Measurements from ENCODE around the gene MRPL55. TPM values are rescaled to one million over a fixed set of nuclear protein-coding genes. Genes with fewer than 3 reads are reported as not detected.
"Not testable (repeated sequence)": the region's sequence is repeated elsewhere in the genome, so short reads cannot be mapped to it uniquely, and the experiment has no call there.

The MRPL55 gene
- total and polyA plus RNA-seq, 5 experiments from 2014 or later, result 61.9 to 130 (median 96.9) TPM

DNA sequence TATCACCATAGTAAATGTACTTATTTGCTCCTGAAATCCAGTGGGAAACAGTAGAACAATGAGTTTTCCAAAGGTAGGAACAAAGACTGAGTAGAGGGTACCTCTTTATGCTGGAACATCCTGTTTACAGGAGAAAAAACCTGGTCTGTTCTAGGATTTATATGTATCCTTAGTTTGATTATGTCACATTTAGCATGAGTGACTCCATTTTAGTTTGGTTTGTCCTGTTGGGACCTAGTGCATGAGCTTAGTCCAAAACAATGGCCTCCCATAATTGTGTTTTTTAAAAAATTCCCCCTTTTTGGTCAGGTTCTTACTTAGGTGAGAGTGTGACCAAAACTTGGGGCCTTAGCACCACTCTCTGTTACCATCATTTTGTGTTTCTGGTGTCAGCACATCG lies 3.5 kb upstream of the MRPL55 start:
- Mint-ChIP-seq H3K36me3 (peaks cover 0 to under 1% (median 0%) of the 10 kb centered on the region in 3 donors), H3K27me3 (no peaks in the 10 kb centered on the region), H3K4me3 (no peak overlapping the region), H3K27ac (no peak overlapping the region), H3K9me3 (no peaks in the 10 kb centered on the region), H3K4me1 (peaks cover 7 to 26% (median 21%) of the 10 kb centered on the region in 4 donors)
- ATAC-seq (no peak), DNase-seq (no peak)
- POLR2A ChIA-PET, result no interaction called here

DNA sequence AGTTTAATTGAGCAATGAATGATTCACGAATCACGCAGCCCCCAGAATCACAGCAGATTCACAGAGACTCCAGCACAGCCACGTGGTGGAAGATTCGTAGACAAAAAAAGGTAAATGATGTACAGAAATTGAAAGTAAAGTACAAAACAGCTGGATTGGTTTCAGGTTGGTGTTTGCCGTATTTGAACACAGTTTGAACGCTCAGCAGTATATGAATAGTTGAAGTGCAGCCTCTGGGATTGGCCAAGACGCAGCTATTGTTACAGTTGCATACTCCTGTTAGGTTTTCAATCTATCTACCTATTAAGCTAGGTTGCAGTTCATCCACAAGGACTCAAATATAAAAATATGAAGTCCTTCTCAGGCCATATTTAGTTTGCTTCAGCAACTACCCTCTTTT lies 3.1 kb upstream of the MRPL55 start:
- Mint-ChIP-seq H3K9me3 (no peaks in the 10 kb centered on the region), H3K4me3 (no peak overlapping the region), H3K4me1 (peaks cover 7 to 26% (median 23%) of the 10 kb centered on the region in 4 donors), H3K36me3 (peaks cover 0 to 4% (median 0%) of the 10 kb centered on the region in 3 donors), H3K27ac (no peak overlapping the region), H3K27me3 (no peaks in the 10 kb centered on the region)
- ATAC-seq (no peak), DNase-seq (no peak)
- POLR2A ChIA-PET, result no interaction called here

DNA sequence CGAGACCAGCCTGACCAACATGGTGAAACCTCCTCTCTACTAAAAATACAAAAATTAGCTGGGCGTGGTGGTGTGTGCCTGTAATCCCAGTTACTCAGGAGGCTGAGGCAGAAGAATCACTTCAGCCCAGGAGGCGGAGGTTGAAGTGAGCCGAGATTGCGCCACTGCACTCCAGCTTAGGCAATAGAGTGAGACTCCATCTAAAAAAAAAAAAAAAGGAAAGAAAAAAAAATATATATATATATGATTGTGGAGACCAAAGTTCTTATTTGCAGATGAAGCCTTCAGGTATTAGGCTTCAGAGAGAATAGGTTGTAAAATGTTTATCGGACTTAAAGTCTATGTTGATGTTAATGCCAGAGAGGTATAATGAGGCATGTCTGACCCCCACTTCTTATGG lies 2.2 kb upstream of the MRPL55 start:
- ATAC-seq, H3K9me3 Mint-ChIP-seq, DNase-seq, H3K27me3 Mint-ChIP-seq: not testable (repeated sequence)
- Mint-ChIP-seq H3K27ac (peak overlapping the region in 4 of 10 donors; percentile 25 to 99 (median 74)), H3K36me3 (peaks cover 0 to 13% (median 0%) of the 10 kb centered on the region in 3 donors), H3K4me3 (peak overlapping the region in 2 of 10 donors; percentile 18 to 28), H3K4me1 (peaks cover 7 to 30% (median 29%) of the 10 kb centered on the region in 4 donors)
- POLR2A ChIA-PET, result interaction anchor here (1.0 kb wide), 1 partner anchor 346 kb away, joined by 3 read pairs; no protein-coding TSS in a partner anchor

DNA sequence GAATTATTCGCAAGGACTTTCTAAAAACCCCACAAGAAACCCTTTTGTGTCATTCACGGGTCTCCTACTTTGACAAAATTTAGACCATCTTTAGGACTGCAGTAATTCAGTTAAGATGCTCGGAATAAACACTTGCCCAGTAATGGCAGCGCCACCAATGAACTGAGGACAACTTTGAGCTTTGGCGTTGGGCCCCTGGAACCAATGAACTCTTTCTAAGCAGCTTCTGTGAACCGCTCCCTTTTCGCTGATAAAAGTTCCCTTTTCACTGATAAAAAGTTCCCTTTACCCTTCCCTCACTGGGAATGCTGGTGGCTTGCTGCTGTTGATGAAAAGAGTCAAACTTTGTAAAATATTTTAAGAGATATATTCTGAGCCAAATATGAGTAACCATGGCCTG lies 1.5 kb upstream of the MRPL55 start:
- H3K4me1 Mint-ChIP-seq, result peaks cover 7 to 30% (median 29%) of the 10 kb centered on the region in 4 donors
- peak overlapping the region in 6 of 10 donors; percentile 10 to 96 (median 89) for H3K4me3 Mint-ChIP-seq
- ATAC-seq (no peak), DNase-seq (no peak)
- peaks cover 0 to 13% (median 0%) of the 10 kb centered on the region in 3 donors for H3K36me3 Mint-ChIP-seq
- H3K9me3 Mint-ChIP-seq, result no peaks in the 10 kb centered on the region
- peak overlapping the region in 5 of 10 donors; percentile 44 to 99 (median 82) for H3K27ac Mint-ChIP-seq
- H3K27me3 Mint-ChIP-seq, result no peaks in the 10 kb centered on the region
- POLR2A ChIA-PET, result interaction anchor here (0.6 to 2.8 kb wide), 4 partner anchors 28 to 347 kb away, joined by 3 to 30 read pairs (median 6); partner anchors contain the start of genes ARF1 and IBA57

DNA sequence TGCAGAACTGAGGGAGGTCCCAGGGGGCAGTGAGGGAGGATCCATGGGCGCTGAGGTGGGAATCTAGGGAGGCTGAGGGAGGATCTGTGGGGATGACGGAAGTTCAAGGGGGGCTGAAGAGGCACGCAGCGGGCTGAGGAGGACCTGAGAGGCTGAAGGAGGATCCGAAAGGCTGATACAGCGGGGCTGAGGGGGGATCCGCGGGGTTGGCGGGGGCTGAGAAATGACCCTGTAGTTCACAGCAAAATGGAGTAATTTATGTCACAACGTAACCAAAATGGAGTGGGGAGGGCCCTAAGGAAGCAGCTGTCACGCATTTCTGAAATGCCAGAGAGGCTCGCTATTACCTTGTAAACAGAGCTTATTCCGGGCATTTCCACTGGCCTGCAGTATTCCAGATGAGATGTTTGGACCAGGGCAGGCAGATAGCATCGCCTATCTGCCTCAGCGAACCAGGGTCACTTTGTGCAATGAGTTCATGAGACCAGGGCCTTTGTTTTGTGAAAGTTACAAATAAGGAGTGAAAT lies 926 bp upstream of the MRPL55 start:
- Mint-ChIP-seq H3K36me3 (peaks cover 0 to 13% (median 0%) of the 10 kb centered on the region in 3 donors), H3K27me3 (no peaks in the 10 kb centered on the region), H3K4me1 (peaks cover 7 to 30% (median 29%) of the 10 kb centered on the region in 4 donors), H3K9me3 (no peaks in the 10 kb centered on the region), H3K27ac (peak overlapping the region; percentile 93 to 99 (median 97)), H3K4me3 (peak overlapping the region; percentile 88 to 98 (median 94))
- POLR2A ChIA-PET, result interaction anchor here (0.6 to 2.8 kb wide), 9 partner anchors 15 to 333 kb away, joined by 3 to 30 read pairs (median 3); partner anchors contain the start of genes ARF1, GUK1 and IBA57
- ATAC-seq (no peak), DNase-seq (no peak)

DNA sequence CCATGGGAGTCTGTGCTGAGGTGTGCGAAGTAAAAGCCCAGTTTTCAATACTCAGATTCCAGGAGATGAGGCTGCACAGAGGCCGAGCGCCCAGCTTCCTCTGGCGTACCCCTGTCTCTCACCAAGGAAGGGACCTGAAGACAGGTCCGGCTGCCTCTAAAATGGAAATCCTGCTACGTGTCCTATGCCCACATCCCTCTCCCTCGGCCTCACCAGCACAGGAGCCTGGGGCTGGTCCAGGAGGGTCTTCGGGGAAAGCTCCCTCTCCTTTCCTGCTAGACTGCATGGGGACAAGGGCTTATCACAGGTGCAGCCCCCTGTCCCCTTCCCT lies 392 bp downstream of the MRPL55 start:
- Mint-ChIP-seq H3K27ac (peak overlapping the region; percentile 70 to 99 (median 97)), H3K27me3 (no peaks in the 10 kb centered on the region)
- no peak for ATAC-seq

DNA sequence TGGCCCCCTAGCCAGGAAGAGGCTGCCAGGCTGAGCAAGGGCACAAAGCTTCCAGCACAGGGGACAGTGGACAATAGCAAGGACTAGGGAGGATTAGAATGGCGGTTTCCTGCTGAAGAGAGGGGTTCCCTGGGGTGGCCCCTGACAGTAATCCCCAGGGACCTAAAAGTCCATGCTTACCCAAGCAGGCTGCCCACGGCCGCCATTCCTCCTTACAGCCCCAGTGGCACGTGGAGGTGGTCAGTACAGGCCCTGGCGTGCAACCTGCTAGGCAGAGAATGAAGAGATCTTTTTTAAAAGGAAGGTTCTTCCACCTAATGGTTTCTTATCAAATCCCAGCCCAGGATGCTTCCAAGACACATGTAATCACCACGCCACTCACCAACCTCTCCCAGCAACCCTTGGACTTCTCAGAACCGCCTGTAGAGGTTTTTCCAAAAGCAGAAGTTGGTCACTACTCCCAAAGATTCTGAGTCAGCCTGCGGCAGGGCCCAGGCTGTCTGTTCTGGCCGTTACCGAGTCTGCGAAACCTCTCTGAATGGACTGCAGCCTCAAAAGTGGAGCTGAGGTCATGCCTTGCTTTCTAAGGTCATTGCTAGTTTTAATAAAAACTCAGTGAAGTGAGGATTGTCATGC lies 926 bp downstream of the MRPL55 start:
- DNase-seq (no peak), ATAC-seq (no peak)
- peaks cover 0 to 13% (median 0%) of the 10 kb centered on the region in 3 donors for H3K36me3 Mint-ChIP-seq
- POLR2A ChIA-PET, result interaction anchor here (0.6 to 2.8 kb wide), 9 partner anchors 8 to 1630 kb away, joined by 3 to 30 read pairs (median 4); partner anchors contain the start of genes ARF1, GUK1 and IBA57
- H3K9me3 Mint-ChIP-seq, result no peaks in the 10 kb centered on the region
- H3K27me3 Mint-ChIP-seq, result peaks cover 0 to 1% (median 0%) of the 10 kb centered on the region in 5 donors
- peaks cover 13 to 42% (median 38%) of the 10 kb centered on the region in 4 donors for H3K4me1 Mint-ChIP-seq
- H3K27ac Mint-ChIP-seq, result peak overlapping the region; percentile 79 to 99 (median 97)
- peak overlapping the region; percentile 88 to 98 (median 94) for H3K4me3 Mint-ChIP-seq

More for the DNA sequence above, 392 bp downstream of the MRPL55 start:
- H3K9me3 Mint-ChIP-seq, result no peaks in the 10 kb centered on the region
- POLR2A ChIA-PET, result interaction anchor here (0.6 to 2.8 kb wide), 7 partner anchors 9 to 1630 kb away, joined by 3 to 30 read pairs (median 4); partner anchors contain the start of genes ARF1, GUK1 and IBA57
- DNase-seq, result no peak
- peaks cover 10 to 38% (median 33%) of the 10 kb centered on the region in 4 donors for H3K4me1 Mint-ChIP-seq
- H3K36me3 Mint-ChIP-seq, result peaks cover 0 to 13% (median 0%) of the 10 kb centered on the region in 3 donors
- H3K4me3 Mint-ChIP-seq, result peak overlapping the region; percentile 88 to 98 (median 94)

DNA sequence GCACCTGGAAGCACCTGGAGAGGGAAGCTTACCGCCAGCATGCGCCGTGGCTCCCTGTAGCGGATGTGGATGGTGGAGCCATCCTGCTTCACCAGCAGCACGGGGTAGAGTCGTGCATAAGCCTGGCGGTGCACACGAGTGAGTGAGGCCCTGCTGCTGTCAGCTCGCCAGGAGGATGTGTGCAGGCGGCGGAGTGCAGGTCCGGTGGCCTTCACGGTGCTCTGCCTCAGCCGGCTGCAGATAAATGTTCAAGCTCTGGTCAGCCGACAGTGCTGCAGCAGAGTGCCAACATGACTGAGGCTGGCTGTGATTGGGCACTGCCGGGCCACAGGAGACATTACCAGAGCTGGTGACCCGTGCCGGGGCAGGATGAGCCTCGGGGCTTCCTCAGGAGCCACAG lies 1.5 kb downstream of the MRPL55 start:
- POLR2A ChIA-PET, result interaction anchor here (0.8 to 2.6 kb wide), 5 partner anchors 23 to 58 kb away, joined by 3 to 11 read pairs (median 4); partner anchors contain the start of genes ARF1, GUK1 and IBA57
- DNase-seq, result no peak

DNA sequence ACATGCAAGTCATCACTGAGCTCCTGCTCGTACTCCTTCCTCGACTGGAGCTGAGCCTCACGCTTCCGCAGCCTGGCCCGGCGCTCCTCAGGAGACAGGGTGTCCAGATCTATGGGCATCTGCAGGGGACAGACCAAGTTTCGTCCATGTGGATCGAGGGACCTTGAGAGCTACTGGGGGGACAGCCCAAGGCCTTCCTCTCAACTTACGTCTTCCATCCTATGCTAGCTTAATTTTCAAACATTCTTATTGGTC lies 2.4 kb downstream of the MRPL55 start:
- POLR2A ChIA-PET, result interaction anchor here (0.6 to 2.6 kb wide), 8 partner anchors 15 to 300 kb away, joined by 3 to 11 read pairs (median 4); partner anchors contain the start of genes ARF1, GUK1, IBA57 and TRIM11
- H3K36me3 Mint-ChIP-seq, result peaks cover 0 to 13% (median 0%) of the 10 kb centered on the region in 3 donors
- no peaks in the 10 kb centered on the region for H3K9me3 Mint-ChIP-seq
- H3K27ac Mint-ChIP-seq, result peak overlapping the region in 7 of 10 donors; percentile 20 to 84 (median 65)
- ATAC-seq (no peak), DNase-seq (no peak)
- H3K27me3 Mint-ChIP-seq, result peaks cover 0 to 1% (median 0%) of the 10 kb centered on the region in 5 donors
- H3K4me3 Mint-ChIP-seq, result peak overlapping the region in 7 of 10 donors; percentile 0 to 94 (median 22)
- H3K4me1 Mint-ChIP-seq, result peaks cover 13 to 46% (median 42%) of the 10 kb centered on the region in 4 donors

More for the DNA sequence above, 1.5 kb downstream of the MRPL55 start:
- Mint-ChIP-seq H3K4me3 (peak overlapping the region; percentile 88 to 98 (median 94)), H3K27ac (peak overlapping the region; percentile 56 to 99 (median 97)), H3K4me1 (peaks cover 13 to 44% (median 40%) of the 10 kb centered on the region in 4 donors), H3K36me3 (peaks cover 0 to 13% (median 0%) of the 10 kb centered on the region in 3 donors), H3K27me3 (peaks cover 0 to 1% (median 0%) of the 10 kb centered on the region in 5 donors), H3K9me3 (no peaks in the 10 kb centered on the region)
- ATAC-seq, result no peak

DNA sequence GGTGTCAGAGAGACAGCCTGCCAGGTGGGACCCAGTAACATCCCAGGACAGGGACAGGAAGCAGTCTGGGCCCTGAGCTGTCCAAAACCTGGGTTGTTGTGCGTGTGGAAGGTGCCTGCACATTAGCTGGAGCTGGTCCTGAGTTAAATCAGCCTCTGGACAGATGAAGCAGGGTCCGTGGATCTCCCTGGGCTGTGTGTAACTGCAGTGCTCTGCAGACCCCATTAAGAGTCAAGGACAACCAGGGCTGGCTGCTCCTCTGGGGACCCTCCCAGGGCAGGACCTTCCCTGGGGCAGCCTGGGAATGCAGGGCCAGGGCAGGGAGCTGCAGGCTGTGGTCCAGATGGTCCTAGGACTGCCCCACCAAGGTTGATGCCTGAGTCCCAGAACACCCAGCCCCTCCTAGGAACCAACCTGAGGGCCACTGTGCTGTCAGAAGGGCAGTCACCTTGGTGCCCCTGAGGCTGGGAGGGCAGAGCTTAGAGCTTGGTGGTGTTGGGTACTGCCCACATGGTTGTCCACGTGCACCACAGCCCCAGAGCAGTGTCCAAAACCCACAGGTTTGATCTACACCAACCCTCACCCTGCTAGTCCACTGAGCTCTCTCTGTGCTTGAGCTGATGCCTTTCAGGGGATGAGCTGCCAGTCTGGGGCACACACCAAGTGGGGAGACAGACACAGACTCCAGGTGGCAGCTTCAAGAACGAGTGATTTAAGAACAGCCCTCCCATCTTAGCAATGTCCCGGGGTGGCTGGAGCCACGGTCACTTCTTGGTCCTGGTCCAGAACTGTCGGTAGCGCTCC lies 2.9 kb downstream of the MRPL55 start:
- ATAC-seq, result no peak
- Mint-ChIP-seq H3K4me1 (peaks cover 17 to 51% (median 47%) of the 10 kb centered on the region in 4 donors), H3K27ac (peak overlapping the region in 7 of 10 donors; percentile 5 to 84 (median 65)), H3K36me3 (peaks cover 0 to 18% (median 0%) of the 10 kb centered on the region in 3 donors), H3K27me3 (peaks cover 0 to 1% (median 0%) of the 10 kb centered on the region in 5 donors), H3K4me3 (peak overlapping the region in 7 of 10 donors; percentile 0 to 43 (median 11)), H3K9me3 (no peaks in the 10 kb centered on the region)
- no peak for DNase-seq
- POLR2A ChIA-PET, result interaction anchor here (0.6 to 2.6 kb wide), 8 partner anchors 14 to 301 kb away, joined by 3 to 11 read pairs (median 4); partner anchors contain the start of genes ARF1, GUK1, IBA57 and TRIM11

DNA sequence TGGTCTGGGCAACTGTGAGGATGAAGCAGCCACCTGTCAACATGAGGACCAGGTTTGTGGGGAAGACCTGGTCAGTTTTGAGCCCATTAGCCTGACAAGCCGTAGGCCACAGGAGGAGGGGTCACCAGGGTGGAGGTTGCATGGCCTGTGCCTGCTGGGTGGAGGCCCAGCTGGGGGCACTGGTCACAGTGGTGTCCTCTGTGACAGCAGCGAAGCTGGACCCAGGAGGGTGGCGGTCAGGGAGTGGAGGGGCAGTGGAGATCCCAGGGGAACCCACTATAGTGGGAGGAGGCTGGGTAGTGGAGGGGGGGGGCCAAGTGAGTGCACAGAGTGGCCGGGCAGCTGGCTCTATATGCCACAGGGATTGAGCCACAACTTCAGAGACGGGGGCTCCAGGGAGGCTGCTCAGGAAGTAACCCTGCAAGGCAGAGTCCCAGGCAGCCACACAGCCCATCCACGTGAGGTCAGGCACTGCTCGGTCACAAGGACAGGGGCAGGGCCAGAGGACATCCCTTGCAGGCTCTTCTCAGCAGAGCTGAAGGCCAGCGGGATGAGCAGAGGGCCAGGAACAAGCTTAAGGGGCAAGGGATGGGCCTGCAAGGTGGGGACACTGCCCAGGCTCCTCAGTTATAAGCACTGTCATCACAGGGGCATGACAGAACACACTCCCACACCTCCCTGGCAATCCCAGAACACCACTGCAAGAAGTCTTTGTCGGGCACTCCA lies 3.7 kb downstream of the MRPL55 start:
- Mint-ChIP-seq H3K27ac (peak overlapping the region in 4 of 10 donors; percentile 15 to 59 (median 28)), H3K27me3 (peaks cover 0 to 1% (median 0%) of the 10 kb centered on the region in 5 donors), H3K36me3 (peaks cover 0 to 20% (median 0%) of the 10 kb centered on the region in 3 donors), H3K4me3 (peak overlapping the region in 4 of 10 donors; percentile 20 to 32 (median 27)), H3K4me1 (peaks cover 17 to 51% (median 49%) of the 10 kb centered on the region in 4 donors), H3K9me3 (no peaks in the 10 kb centered on the region)
- DNase-seq (no peak), ATAC-seq (no peak)
- POLR2A ChIA-PET, result interaction anchor here (1.0 to 2.6 kb wide), 3 partner anchors 17 to 60 kb away, joined by 3 to 11 read pairs (median 4); partner anchors contain the start of genes ARF1 and IBA57
